Measurements from ENCODE around the gene SHLD2. TPM values are rescaled to one million over a fixed set of nuclear protein-coding genes. Genes with fewer than 3 reads are reported as not detected.
"Not testable (repeated sequence)": the region's sequence is repeated elsewhere in the genome, so short reads cannot be mapped to it uniquely, and the experiment has no call there.

Gene SHLD2
- total and polyA plus RNA-seq, 9 donors: 11.5 to 32.3 (median 24.8) TPM

- H3K27ac ChIP-seq: peak overlapping the region in 1 of 2 donors; percentile 72
These were observed 47.5 kb downstream of the SHLD2 start for GRCh38 chr10:87142230-87143108.

GRCh38 chr10:87143109-87143418, 48.1 kb downstream of the SHLD2 start:
- H3K27me3 ChIP-seq; intact Hi-C loops (cut with DNase I); H3K4me1 ChIP-seq (ENCODE audit: insufficient read depth); H3K36me3 ChIP-seq; DNase-seq; H3K4me3 ChIP-seq; H3K9me3 ChIP-seq: not testable (repeated sequence)
- WGBS, 3 donors: 80 to 87% (median 81%) methylated on average over 6 of the region's 6 CpGs
- peak overlapping the region in 1 of 2 donors; percentile 72 for H3K27ac ChIP-seq

More at GRCh38 chr10:87142230-87143108, 47.5 kb downstream of the SHLD2 start:
- H3K4me1 ChIP-seq (ENCODE audit: insufficient read depth); H3K9me3 ChIP-seq; H3K36me3 ChIP-seq; H3K27me3 ChIP-seq; intact Hi-C loops (cut with DNase I); H3K4me3 ChIP-seq: not testable (repeated sequence)
- WGBS, 3 donors: 9 to 15% (median 14%) methylated on average over 4 to 5 of the region's 5 CpGs
- DNase-seq: peak in 2 of 5 donors; percentile 26 to 48

GRCh38 chr10:87145598-87145997, 50.6 kb downstream of the SHLD2 start:
- H3K36me3 ChIP-seq; H3K4me1 ChIP-seq (ENCODE audit: insufficient read depth); H3K9me3 ChIP-seq; intact Hi-C loops (cut with DNase I); H3K4me3 ChIP-seq; H3K27ac ChIP-seq; H3K27me3 ChIP-seq; DNase-seq: not testable (repeated sequence)
- 73 to 93% (median 80%) methylated on average over 3 of the region's 3 CpGs for WGBS, 3 donors

GRCh38 chr10:87149020-87149609, 54.1 kb downstream of the SHLD2 start:
- H3K27ac ChIP-seq; H3K27me3 ChIP-seq; H3K9me3 ChIP-seq; DNase-seq; H3K4me3 ChIP-seq; intact Hi-C loops (cut with DNase I); H3K4me1 ChIP-seq (ENCODE audit: insufficient read depth); H3K36me3 ChIP-seq: not testable (repeated sequence)
- WGBS, 3 donors: 68 to 81% (median 80%) methylated on average over 8 of the region's 9 CpGs

GRCh38 chr10:87151516-87151915, 56.5 kb downstream of the SHLD2 start:
- DNase-seq; H3K36me3 ChIP-seq; H3K27me3 ChIP-seq; H3K4me1 ChIP-seq (ENCODE audit: insufficient read depth); intact Hi-C loops (cut with DNase I); H3K4me3 ChIP-seq; H3K9me3 ChIP-seq; H3K27ac ChIP-seq: not testable (repeated sequence)
- WGBS, 3 donors: 71 to 94% (median 87%) methylated on average over 3 of the region's 3 CpGs

GRCh38 chr10:87156841-87157240, 61.8 kb downstream of the SHLD2 start:
- H3K27me3 ChIP-seq; H3K4me1 ChIP-seq (ENCODE audit: insufficient read depth); H3K36me3 ChIP-seq; H3K9me3 ChIP-seq; DNase-seq; H3K27ac ChIP-seq; H3K4me3 ChIP-seq; intact Hi-C loops (cut with DNase I): not testable (repeated sequence)
- 95 to 99% (median 96%) methylated on average over 4 of the region's 4 CpGs for WGBS, 3 donors

GRCh38 chr10:87157821-87158220, 62.8 kb downstream of the SHLD2 start:
- intact Hi-C loops (cut with DNase I); H3K27me3 ChIP-seq; H3K4me1 ChIP-seq (ENCODE audit: insufficient read depth); DNase-seq; H3K9me3 ChIP-seq; H3K27ac ChIP-seq; H3K36me3 ChIP-seq; H3K4me3 ChIP-seq: not testable (repeated sequence)
- 15 to 47% (median 28%) methylated on average over 3 of the region's 3 CpGs for WGBS, 3 donors

GRCh38 chr10:87162703-87163293, 67.8 kb downstream of the SHLD2 start:
- WGBS, 3 donors: 91 to 94% (median 92%) methylated on average over 3 of the region's 3 CpGs
- not testable (repeated sequence) for H3K4me3 ChIP-seq

GRCh38 chr10:87163414-87163813, 68.4 kb downstream of the SHLD2 start:
- H3K36me3 ChIP-seq; H3K4me1 ChIP-seq (ENCODE audit: insufficient read depth); DNase-seq; H3K27ac ChIP-seq; intact Hi-C loops (cut with DNase I); H3K9me3 ChIP-seq; H3K4me3 ChIP-seq; H3K27me3 ChIP-seq: not testable (repeated sequence)
- 95 to 100% (median 98%) methylated on average over 1 of the region's 2 CpGs for WGBS, 3 donors

More at GRCh38 chr10:87162703-87163293, 67.8 kb downstream of the SHLD2 start:
- DNase-seq; H3K4me1 ChIP-seq (ENCODE audit: insufficient read depth); H3K36me3 ChIP-seq; intact Hi-C loops (cut with DNase I); H3K27ac ChIP-seq; H3K27me3 ChIP-seq; H3K9me3 ChIP-seq: not testable (repeated sequence)

- H3K36me3 ChIP-seq: not testable (repeated sequence)
These were observed 74.9 kb downstream of the SHLD2 start for GRCh38 chr10:87169857-87170256.

GRCh38 chr10:87170705-87171104, 75.7 kb downstream of the SHLD2 start:
- DNase-seq; intact Hi-C loops (cut with DNase I); H3K9me3 ChIP-seq; H3K27ac ChIP-seq; H3K4me1 ChIP-seq (ENCODE audit: insufficient read depth); H3K36me3 ChIP-seq; H3K4me3 ChIP-seq; H3K27me3 ChIP-seq: not testable (repeated sequence)
- WGBS, 3 donors: 76 to 91% (median 87%) methylated on average over 1 to 3 of the region's 4 CpGs

More at GRCh38 chr10:87169857-87170256, 74.9 kb downstream of the SHLD2 start:
- H3K27me3 ChIP-seq; H3K9me3 ChIP-seq; DNase-seq; H3K27ac ChIP-seq; intact Hi-C loops (cut with DNase I); H3K4me3 ChIP-seq; H3K4me1 ChIP-seq (ENCODE audit: insufficient read depth): not testable (repeated sequence)
- WGBS, 3 donors: 68 to 81% (median 69%) methylated on average over 4 of the region's 4 CpGs

- DNase-seq; intact Hi-C loops (cut with DNase I); H3K27me3 ChIP-seq; H3K4me1 ChIP-seq (ENCODE audit: insufficient read depth); H3K4me3 ChIP-seq; H3K9me3 ChIP-seq; H3K27ac ChIP-seq; H3K36me3 ChIP-seq: not testable (repeated sequence)
- WGBS, 3 donors: 3 to 100% (median 57%) methylated on average over 1 of the region's 1 CpG
These were observed 76.7 kb downstream of the SHLD2 start for GRCh38 chr10:87171670-87172069.

Data from ovary (tissue), 9 donors.